A549 (cell line): Measurements from ENCODE around the gene DENND5A. TPM values are rescaled to one million over a fixed set of nuclear protein-coding genes. Genes with fewer than 3 reads are reported as not detected.

Experiments
- ATAC-seq, 2 experiments: fragments of 200-7000 bp in 1 of 2; fragments of >200 bp in 1 of 2; cut with Nextera tagmentation in 1 of 2; cut with Tn5 transposase in 1 of 2; 3 replicates each; pipeline versions ENCODE4 v1.8.0 to v1.9.1; 2018 to 2020; ENCODE audit warnings: mild to moderate bottlenecking in 1 of 2, moderate library complexity in 1 of 2
- CTCF ChIA-PET: fragments of 300-600 bp; sonication (Branson Sonifier 250); formaldehyde crosslinking; extraction: SDS; loops from one replicate; lab custom pipeline; 2021; ENCODE audit warnings: antibody characterized with exemption, inconsistent platforms; lab: Yijun Ruan, JAX
- POLR2A ChIA-PET: fragments of 350-600 bp; formaldehyde crosslinking; extraction: SDS; loops from one replicate; lab custom pipeline; 2021; ENCODE audit warnings: antibody characterized with exemption, inconsistent platforms; lab: Yijun Ruan, JAX
- DNase-seq, 2 experiments: peaks; one replicate each; pipeline versions ENCODE4 v3.0.0 to v3.0.0-alpha.2; 2011 to 2016; ENCODE audit warnings: low read depth in 1 of 2, low spot score in 1 of 2
- FAIRE-seq: peaks from 2 replicates; lab custom pipeline; 2011; peaks lifted over from hg19 to GRCh38; lab: Jason Lieb, UNC
- H3K27ac ChIP-seq, 2 experiments: fragments of >200 bp; sonication (Bioruptor Twin); formaldehyde crosslinking; 3 replicates each; pipeline ENCODE4 v1.5.1; 2016 to 2017
- H3K4me1 ChIP-seq: fragments of >200 bp; sonication (Bioruptor Twin); formaldehyde crosslinking; 3 replicates; pipeline ENCODE4 v1.6.1; 2016
- H3K4me2 ChIP-seq: fragments of >200 bp; sonication (Bioruptor Twin); formaldehyde crosslinking; 3 replicates; pipeline ENCODE4 v1.6.1; 2016
- H3K4me3 ChIP-seq: fragments of >200 bp; sonication (Bioruptor Twin); formaldehyde crosslinking; 3 replicates; pipeline ENCODE4 v1.5.1; 2016
- H3K9me3 ChIP-seq: fragments of >200 bp; sonication (Bioruptor Twin); formaldehyde crosslinking; 3 replicates; pipeline ENCODE4 v1.6.1; 2016
- BHLHE40 ChIP-seq: IDR thresholded peaks from 2 replicates; pipeline ENCODE4 v1.6.1; 2012; ENCODE audit warnings: low read depth, low read length, inconsistent platforms
- CEBPB ChIP-seq, 2 experiments: fragments of >200 bp in 1 of 2; sonication (Bioruptor Twin) in 1 of 2; formaldehyde crosslinking in 1 of 2; IDR thresholded peaks; 2 replicates each; pipeline ENCODE4 v1.6.1; 2012 to 2016
- CHD2 ChIP-seq: fragments of 150-350 bp; IDR thresholded peaks from 2 replicates; pipeline ENCODE4 v1.6.1; 2014; ENCODE audit warnings: low read length; ENCODE audit not compliant: partially characterized antibody
- CHD4 ChIP-seq: fragments of 200-600 bp; sonication (generic); IDR thresholded peaks from 2 replicates; pipeline ENCODE4 v1.6.1; 2016; ENCODE audit warnings: antibody characterized with exemption, mild to moderate bottlenecking, borderline replicate concordance
- EHF ChIP-seq: fragments of 250-450 bp; sonication (Bioruptor Pico); IDR thresholded peaks from 2 replicates; pipeline ENCODE4 v1.5.0; 2020; ENCODE audit warnings: mild to moderate bottlenecking
- FOSB ChIP-seq: fragments of 250-450 bp; sonication (Bioruptor Pico); IDR thresholded peaks from 2 replicates; pipeline ENCODE4 v1.5.0; 2020; ENCODE audit warnings: mild to moderate bottlenecking, moderate library complexity
- GATA3 ChIP-seq: IDR thresholded peaks from 2 replicates; pipeline ENCODE4 v1.6.1; 2012; ENCODE audit warnings: borderline replicate concordance
- HDAC2 ChIP-seq: fragments of 200-600 bp; sonication (generic); IDR thresholded peaks from 2 replicates; pipeline ENCODE4 v1.6.1; 2016
- HEYL ChIP-seq: fragments of 250-450 bp; sonication (Bioruptor Pico); IDR thresholded peaks from 2 replicates; pipeline ENCODE4 v1.8.0; 2021; ENCODE audit warnings: mild to moderate bottlenecking, moderate library complexity
- KDM1A ChIP-seq: fragments of 200-600 bp; sonication (generic); IDR thresholded peaks from 2 replicates; pipeline ENCODE4 v1.6.1; 2016; ENCODE audit warnings: low read depth, mild to moderate bottlenecking
- MAFK ChIP-seq: fragments of 450-650 bp; IDR thresholded peaks from 2 replicates; pipeline ENCODE4 v1.6.1; 2014; ENCODE audit not compliant: partially characterized antibody
- MYC ChIP-seq: IDR thresholded peaks from 2 replicates; pipeline ENCODE4 v1.6.1; 2012; ENCODE audit warnings: mild to moderate bottlenecking, inconsistent platforms, low read length, improper control_type of control experiment, borderline replicate concordance
- PHF8 ChIP-seq: fragments of 200-600 bp; sonication (generic); IDR thresholded peaks from 2 replicates; pipeline ENCODE4 v1.6.1; 2016; ENCODE audit warnings: low read depth, mild to moderate bottlenecking, antibody characterized with exemption, moderate library complexity, borderline replicate concordance
- RAD21 ChIP-seq, 2 experiments: fragments of >200 bp in 1 of 2; sonication (Bioruptor Twin) in 1 of 2; formaldehyde crosslinking in 1 of 2; IDR thresholded peaks in 1 of 2; conservative IDR thresholded peaks in 1 of 2; 2 replicates in 1 of 2; 3 replicates in 1 of 2; pipeline ENCODE4 v1.6.1; 2012 to 2018; ENCODE audit warnings: inconsistent platforms in 1 of 2
- RCOR1 ChIP-seq: fragments of 150-350 bp; IDR thresholded peaks from 2 replicates; pipeline ENCODE4 v1.6.1; 2014; ENCODE audit warnings: antibody characterized with exemption, low read length, low read depth
- RFX5 ChIP-seq: fragments of 450-650 bp; IDR thresholded peaks from 2 replicates; pipeline ENCODE4 v1.7.1; 2014; ENCODE audit warnings: antibody characterized with exemption, mild to moderate bottlenecking, moderate library complexity
- RNF2 ChIP-seq: fragments of 200-600 bp; sonication (generic); IDR thresholded peaks from 2 replicates; pipeline ENCODE4 v1.6.1; 2016; ENCODE audit warnings: low read depth, mild to moderate bottlenecking, antibody characterized with exemption, moderate library complexity, borderline replicate concordance
- SMC3 ChIP-seq: fragments of >200 bp; sonication (Bioruptor Twin); formaldehyde crosslinking; IDR thresholded peaks from 3 replicates; pipeline ENCODE4 v1.6.1; 2018; ENCODE audit warnings: inconsistent platforms
- ZC3H11A ChIP-seq: fragments of 450-650 bp; IDR thresholded peaks from 2 replicates; pipeline ENCODE4 v1.6.1; 2014; ENCODE audit warnings: antibody characterized with exemption, mild to moderate bottlenecking
- ZSCAN20 ChIP-seq: fragments of 250-450 bp; sonication (Bioruptor Pico); IDR thresholded peaks from 2 replicates; pipeline ENCODE4 v1.8.0; 2022; ENCODE audit warnings: mild to moderate bottlenecking, moderate library complexity
- WGBS: methylation state at CpG from one replicate; pipeline ENCODE4 v1.1.6; 2017; ENCODE audit errors: missing lambda C conversion rate; 5-methylcytosine and 5-hydroxymethylcytosine counted together
- polyA plus RNA-seq, 4 experiments: library from polyadenylated mRNA; depleted of rRNA in 3 of 4; stranded (reverse); fragments of >200 nt; fragmentation: RNase III in 1 of 4; extraction: RNeasy Plus Mini Kit Qiagen cat#74134 plus additional on column Dnase treatment in 1 of 4; gene quantifications; 2 replicates in 3 of 4; 3 replicates in 1 of 4; pipeline ENCODE4 v1.2.3, GENCODE V29; 2011 to 2017
- TF ChIP-seq, protein P1 (sequence below): fragments of >200 bp; sonication (Bioruptor Twin); formaldehyde crosslinking; IDR thresholded peaks from 3 replicates; pipeline ENCODE4 v1.6.1; 2016
- TF ChIP-seq, protein P2 (sequence below): fragments of 200-600 bp; sonication (generic); IDR thresholded peaks from 2 replicates; pipeline ENCODE4 v1.6.1; 2016; ENCODE audit warnings: antibody characterized with exemption, mild to moderate bottlenecking, moderate library complexity
- TF ChIP-seq, protein P3 (sequence below): fragments of >200 bp; sonication (Bioruptor Twin); formaldehyde crosslinking; IDR thresholded peaks from 2 replicates; pipeline ENCODE4 v1.6.1; 2016
- TF ChIP-seq, protein P4 (sequence below): fragments of 450-650 bp; IDR thresholded peaks from 2 replicates; pipeline ENCODE4 v1.6.1; 2014; ENCODE audit warnings: antibody characterized with exemption

DENND5A gene
- polyA plus RNA-seq, 2 of the 4 experiments (the other 2 are of a cell fraction): 36.6 to 88.7 TPM

DNA sequence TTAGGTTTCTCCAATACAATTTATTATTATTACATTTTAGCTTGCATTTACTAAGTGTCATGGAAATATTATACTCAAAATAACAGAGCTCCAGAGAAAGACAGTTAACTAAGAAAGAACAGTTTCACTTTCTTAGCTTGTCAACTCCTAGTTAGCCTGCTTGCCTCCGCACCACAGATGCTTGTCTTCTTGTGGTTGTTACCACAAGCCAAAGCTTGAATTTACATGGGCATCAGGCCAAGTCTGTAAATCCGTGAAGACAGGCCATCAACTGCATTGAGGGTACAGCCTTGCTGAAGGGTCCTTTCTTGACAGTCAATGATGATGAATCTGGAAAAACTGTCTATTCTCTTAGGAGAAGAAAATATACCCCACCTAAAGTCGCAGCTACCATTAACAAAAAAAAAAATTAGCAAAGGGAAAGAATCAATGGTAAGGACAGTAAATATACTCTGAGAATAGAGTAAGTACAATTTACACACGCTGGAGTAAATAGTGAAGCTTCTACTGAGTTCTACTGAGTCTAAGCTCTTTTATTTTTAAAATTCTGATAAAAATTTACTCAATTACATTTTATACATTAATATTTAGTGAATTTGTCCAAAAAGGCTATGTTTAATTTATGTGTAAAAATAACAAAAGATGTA is 15.6 kb upstream of the DENND5A start:
- no peaks in the 10 kb centered on the region for H3K4me1 ChIP-seq
- no peak overlapping the region for H3K27ac ChIP-seq
- FAIRE-seq (no peak), ATAC-seq (no peak), DNase-seq (no peak)
- TF ChIP-seq RFX5 (no peak), KDM1A (no peak), EHF (no peak), ZC3H11A (no peak), FOSB (CRISPR knock-in tag) (no peak), HDAC2 (no peak), RCOR1 (no peak)
- TF ChIP-seq, protein P1, sequence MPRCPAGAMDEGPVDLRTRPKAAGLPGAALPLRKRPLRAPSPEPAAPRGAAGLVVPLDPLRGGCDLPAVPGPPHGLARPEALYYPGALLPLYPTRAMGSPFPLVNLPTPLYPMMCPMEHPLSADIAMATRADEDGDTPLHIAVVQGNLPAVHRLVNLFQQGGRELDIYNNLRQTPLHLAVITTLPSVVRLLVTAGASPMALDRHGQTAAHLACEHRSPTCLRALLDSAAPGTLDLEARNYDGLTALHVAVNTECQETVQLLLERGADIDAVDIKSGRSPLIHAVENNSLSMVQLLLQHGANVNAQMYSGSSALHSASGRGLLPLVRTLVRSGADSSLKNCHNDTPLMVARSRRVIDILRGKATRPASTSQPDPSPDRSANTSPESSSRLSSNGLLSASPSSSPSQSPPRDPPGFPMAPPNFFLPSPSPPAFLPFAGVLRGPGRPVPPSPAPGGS: no peak
- TF ChIP-seq, protein P2, sequence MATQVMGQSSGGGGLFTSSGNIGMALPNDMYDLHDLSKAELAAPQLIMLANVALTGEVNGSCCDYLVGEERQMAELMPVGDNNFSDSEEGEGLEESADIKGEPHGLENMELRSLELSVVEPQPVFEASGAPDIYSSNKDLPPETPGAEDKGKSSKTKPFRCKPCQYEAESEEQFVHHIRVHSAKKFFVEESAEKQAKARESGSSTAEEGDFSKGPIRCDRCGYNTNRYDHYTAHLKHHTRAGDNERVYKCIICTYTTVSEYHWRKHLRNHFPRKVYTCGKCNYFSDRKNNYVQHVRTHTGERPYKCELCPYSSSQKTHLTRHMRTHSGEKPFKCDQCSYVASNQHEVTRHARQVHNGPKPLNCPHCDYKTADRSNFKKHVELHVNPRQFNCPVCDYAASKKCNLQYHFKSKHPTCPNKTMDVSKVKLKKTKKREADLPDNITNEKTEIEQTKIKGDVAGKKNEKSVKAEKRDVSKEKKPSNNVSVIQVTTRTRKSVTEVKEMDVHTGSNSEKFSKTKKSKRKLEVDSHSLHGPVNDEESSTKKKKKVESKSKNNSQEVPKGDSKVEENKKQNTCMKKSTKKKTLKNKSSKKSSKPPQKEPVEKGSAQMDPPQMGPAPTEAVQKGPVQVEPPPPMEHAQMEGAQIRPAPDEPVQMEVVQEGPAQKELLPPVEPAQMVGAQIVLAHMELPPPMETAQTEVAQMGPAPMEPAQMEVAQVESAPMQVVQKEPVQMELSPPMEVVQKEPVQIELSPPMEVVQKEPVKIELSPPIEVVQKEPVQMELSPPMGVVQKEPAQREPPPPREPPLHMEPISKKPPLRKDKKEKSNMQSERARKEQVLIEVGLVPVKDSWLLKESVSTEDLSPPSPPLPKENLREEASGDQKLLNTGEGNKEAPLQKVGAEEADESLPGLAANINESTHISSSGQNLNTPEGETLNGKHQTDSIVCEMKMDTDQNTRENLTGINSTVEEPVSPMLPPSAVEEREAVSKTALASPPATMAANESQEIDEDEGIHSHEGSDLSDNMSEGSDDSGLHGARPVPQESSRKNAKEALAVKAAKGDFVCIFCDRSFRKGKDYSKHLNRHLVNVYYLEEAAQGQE: no peak
- TF ChIP-seq, protein P3, sequence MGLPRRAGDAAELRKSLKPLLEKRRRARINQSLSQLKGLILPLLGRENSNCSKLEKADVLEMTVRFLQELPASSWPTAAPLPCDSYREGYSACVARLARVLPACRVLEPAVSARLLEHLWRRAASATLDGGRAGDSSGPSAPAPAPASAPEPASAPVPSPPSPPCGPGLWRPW: no peak
- ChIA-PET POLR2A (no interaction called here), CTCF (interaction anchor here (0.6 to 1.6 kb wide), 3 partner anchors 22 to 226 kb away, joined by 3 to 6 read pairs (median 5); no protein-coding TSS in a partner anchor)
- no peaks in the 10 kb centered on the region for H3K9me3 ChIP-seq
- WGBS: 73% methylated on average over 4 of the region's 4 CpGs
- H3K4me2 ChIP-seq: no peak overlapping the region
- no peak overlapping the region for H3K4me3 ChIP-seq

DNA sequence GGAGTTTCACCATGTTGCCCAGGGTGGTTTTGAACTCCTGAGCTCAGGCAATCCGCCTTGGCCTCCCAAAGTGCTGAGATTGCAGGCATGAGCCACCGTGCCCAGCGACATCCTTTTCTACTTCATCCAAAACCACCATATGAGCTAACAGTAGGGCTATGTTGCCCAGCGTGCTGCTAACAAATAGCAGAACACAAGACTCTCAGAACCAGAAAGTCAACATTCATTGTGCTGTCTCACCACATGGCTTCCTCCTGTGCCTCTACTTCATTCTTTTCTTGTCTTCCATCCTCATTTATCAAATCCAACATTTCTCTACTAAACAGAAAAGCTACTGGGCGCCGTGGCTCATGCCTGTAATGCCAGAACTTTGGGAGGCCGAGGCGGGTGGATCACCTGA is 12.0 kb upstream of the DENND5A start:
- Histone ChIP-seq H3K4me3 (no peak overlapping the region), H3K4me2 (no peak overlapping the region), H3K27ac (no peak overlapping the region), H3K9me3 (no peaks in the 10 kb centered on the region), H3K4me1 (no peaks in the 10 kb centered on the region)
- FAIRE-seq: no peak
- POLR2A ChIA-PET: no interaction called here
- ATAC-seq: no peak
- WGBS: 94% methylated on average over 8 of the region's 8 CpGs
- CTCF ChIA-PET: interaction anchor here (0.6 to 2.4 kb wide), 10 partner anchors 8 to 229 kb away, joined by 3 to 9 read pairs (median 4); partner anchors contain the start of gene TMEM41B
- DNase-seq: no peak
- TF ChIP-seq MAFK: no peak
- TF ChIP-seq MYC: no peak
- no peak for TF ChIP-seq RCOR1
- TF ChIP-seq CHD4: no peak
- no peak for TF ChIP-seq SMC3
- no peak for TF ChIP-seq KDM1A
- TF ChIP-seq RAD21 (conservative IDR thresholded peaks at IDR 0.05 in 1 of 2, IDR thresholded peaks at IDR 0.05 in 1 of 2): no peak
- TF ChIP-seq BHLHE40: no peak
- no peak for TF ChIP-seq EHF
- no peak for TF ChIP-seq GATA3
- TF ChIP-seq, protein P2: no peak
- TF ChIP-seq PHF8: no peak
- no peak for TF ChIP-seq CHD2
- TF ChIP-seq, protein P3: no peak
- TF ChIP-seq HEYL: no peak
- no peak for TF ChIP-seq ZSCAN20 (CRISPR knock-in tag)
- TF ChIP-seq, protein P4, sequence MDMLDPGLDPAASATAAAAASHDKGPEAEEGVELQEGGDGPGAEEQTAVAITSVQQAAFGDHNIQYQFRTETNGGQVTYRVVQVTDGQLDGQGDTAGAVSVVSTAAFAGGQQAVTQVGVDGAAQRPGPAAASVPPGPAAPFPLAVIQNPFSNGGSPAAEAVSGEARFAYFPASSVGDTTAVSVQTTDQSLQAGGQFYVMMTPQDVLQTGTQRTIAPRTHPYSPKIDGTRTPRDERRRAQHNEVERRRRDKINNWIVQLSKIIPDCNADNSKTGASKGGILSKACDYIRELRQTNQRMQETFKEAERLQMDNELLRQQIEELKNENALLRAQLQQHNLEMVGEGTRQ: no peak
- no peak for TF ChIP-seq FOSB (CRISPR knock-in tag)
- no peak for TF ChIP-seq CEBPB (IDR thresholded peaks at IDR 0.05)
- no peak for TF ChIP-seq RNF2
